ENCODE measurements around the gene AKAP9.
A peak's percentile ranks its signal among the peaks of the same experiment; 100 is the strongest.
"Not testable (repeated sequence)": the region's sequence is repeated elsewhere in the genome, so short reads cannot be mapped to it uniquely, and the experiment has no call there.

AKAP9 gene

DNA sequence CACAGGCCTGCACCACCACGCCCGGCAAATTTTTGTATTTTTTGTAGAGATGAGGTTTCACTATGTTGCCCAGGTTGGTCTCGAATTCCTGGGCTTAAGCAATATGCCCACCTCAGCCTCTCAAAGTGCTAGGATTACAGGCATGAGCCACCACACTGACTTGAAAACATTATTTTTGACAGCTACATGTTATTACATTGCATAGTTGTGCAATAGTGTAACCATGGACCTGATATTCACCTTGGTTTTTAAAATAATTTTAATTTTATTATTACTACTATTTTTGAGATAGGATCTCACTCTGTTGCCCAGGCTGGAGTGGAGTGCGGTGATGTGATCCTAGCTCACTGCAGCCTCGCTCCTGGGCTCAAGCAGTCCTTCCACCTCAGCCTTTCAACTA, 18.4 kb downstream of the AKAP9 start:
- DNase-seq, result no peak
- TF ChIP-seq POLR2A (IDR thresholded peaks at IDR 0.05; ENCODE audit: low read length) (no peak), GATA1 (IDR thresholded peaks at IDR 0.05; ENCODE audit: low read depth, low read length) (no peak)

DNA sequence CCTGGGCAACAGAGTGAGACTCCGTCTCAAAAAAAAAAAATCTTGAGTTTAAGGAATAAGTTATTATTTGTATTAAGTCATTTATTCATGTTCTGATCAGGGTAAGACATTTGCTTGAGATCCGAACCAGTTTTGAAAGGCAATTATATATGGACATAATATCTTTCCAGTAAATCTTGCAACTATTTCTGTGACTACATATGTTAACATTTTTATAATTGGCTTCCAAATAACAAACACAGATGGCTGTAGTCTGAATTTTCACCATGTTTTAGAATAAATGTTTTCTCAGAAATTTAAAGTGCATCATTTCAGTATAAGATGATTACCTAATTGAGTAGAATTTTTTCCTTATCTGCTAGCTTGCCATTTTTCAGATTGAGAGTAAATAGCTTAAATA, 21.2 kb downstream of the AKAP9 start:
- no peak for DNase-seq
- TF ChIP-seq POLR2A (IDR thresholded peaks at IDR 0.05; ENCODE audit: low read length) (no peak), GATA1 (IDR thresholded peaks at IDR 0.05; ENCODE audit: low read depth, low read length) (no peak)

DNA sequence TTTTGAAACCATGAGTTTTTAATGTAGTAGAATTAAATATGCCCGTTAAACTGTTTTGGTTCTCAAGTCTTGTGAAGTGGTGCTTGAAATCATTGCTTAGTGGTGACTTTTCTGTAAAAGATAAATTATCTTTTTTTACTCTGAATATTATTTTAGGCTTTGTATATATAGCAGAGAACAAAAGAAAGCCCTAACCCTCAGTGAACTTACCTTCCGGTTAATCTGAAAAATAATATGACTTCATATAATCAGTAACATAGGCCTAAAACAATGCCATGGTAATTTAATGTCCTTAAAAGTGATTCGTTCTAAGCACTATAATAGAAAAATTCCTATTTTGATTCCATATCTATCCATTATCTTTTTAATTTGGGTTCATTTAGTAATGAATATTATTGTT, 21.8 kb downstream of the AKAP9 start:
- TF ChIP-seq POLR2A (IDR thresholded peaks at IDR 0.05; ENCODE audit: low read length) (no peak), GATA1 (IDR thresholded peaks at IDR 0.05; ENCODE audit: low read depth, low read length) (no peak)
- DNase-seq, result no peak

DNA sequence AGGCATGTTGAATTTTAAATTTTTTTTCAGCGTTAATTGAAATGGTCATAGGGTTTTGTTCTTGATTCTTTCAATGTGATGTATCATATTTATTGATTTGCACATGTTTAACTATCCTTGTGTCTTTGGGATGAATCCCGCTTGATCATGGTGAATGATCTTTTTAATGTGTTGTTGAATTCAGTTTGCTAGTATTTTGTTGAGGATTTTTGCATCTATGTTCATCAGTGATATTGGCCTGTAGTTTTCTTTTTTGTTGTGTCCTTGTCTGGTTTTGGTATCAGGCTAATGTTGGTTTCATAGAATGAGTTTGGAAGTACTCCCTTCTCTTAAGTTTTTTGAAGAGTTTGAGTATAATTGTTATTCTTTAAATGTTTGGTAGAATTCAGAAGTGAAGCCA, 26.9 kb downstream of the AKAP9 start:
- not testable (repeated sequence) for DNase-seq

DNA sequence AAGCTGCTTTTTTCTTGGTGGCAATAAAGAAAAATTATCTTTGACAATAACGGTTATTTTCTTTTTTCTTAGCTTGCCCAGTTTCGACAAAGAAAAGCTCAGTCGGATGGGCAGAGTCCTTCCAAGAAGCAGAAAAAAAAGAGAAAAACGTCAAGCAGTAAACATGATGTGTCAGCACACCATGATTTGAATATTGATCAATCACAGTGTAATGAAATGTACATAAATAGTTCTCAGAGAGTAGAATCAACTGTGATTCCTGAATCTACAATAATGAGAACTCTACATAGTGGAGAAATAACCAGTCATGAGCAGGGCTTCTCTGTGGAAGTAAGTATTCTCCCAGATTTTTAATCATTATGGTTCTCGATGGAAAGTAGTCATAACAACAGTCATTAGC, 33.0 kb downstream of the AKAP9 start:
- no peak for DNase-seq
- no peak for TF ChIP-seq POLR2A (IDR thresholded peaks at IDR 0.05; ENCODE audit: low read length)

DNA sequence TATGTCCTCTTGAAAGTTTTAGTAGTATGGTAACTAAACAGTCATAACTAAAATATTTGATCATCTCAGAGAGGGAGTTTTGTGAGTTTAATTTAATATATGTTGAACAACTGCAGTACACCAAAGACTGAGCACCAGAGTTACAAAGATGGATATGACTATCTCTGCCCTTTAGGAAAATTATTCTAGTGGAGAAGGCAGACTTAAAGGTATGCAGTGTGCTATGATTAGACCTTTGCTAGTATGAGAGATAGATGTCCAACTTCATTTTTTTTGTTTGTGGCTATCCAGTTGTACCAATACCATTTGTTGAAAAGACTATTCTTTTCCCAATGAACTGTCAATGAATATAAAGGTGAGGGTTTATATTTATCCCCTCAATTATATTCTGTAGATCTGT, 33.4 kb downstream of the AKAP9 start:
- no peak for DNase-seq
- TF ChIP-seq GATA1 (IDR thresholded peaks at IDR 0.05; ENCODE audit: low read depth, low read length), result no peak
- TF ChIP-seq POLR2A (IDR thresholded peaks at IDR 0.05; ENCODE audit: low read length), result no peak

DNA sequence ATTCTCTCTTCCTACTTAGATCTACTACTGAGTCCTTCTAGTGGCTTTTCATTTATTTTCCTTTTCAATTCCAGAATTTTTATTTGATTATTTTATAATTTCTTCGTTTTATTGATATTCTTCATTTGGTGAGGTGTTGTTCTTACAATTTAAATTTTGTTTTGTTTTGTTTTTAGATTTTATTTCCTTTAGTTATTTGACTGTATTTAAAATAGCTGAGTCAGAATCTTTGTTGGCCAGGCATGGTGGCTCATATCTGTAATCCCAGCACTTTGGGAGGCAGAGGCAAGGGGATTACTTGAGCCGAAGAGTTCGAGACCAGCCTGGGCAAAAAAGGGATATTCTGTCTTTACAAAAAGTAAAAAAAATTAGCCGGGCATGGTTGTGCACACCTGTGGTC, 36.1 kb downstream of the AKAP9 start:
- TF ChIP-seq POLR2A (IDR thresholded peaks at IDR 0.05; ENCODE audit: low read length), result no peak
- no peak for TF ChIP-seq GATA1 (IDR thresholded peaks at IDR 0.05; ENCODE audit: low read depth, low read length)
- DNase-seq, result no peak

DNA sequence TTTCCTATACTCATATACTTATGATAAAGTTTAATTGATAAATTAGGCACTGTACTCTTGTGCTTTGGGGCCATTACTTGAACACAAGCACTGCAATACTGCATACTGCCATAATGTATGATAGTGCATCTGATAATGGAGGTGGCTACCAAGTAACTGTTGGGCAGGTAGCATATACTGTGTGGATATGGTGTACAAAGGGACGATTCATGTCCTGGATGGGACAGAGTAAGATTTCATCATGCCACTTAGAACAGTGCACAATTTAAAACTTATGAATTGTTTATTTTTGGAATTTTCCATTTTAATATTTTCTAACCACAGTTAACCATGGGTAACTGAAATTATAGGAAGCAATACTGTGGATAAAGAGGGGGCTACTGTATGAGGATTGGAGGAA, 38.9 kb downstream of the AKAP9 start:
- TF ChIP-seq POLR2A (IDR thresholded peaks at IDR 0.05; ENCODE audit: low read length), result no peak
- no peak for TF ChIP-seq GATA1 (IDR thresholded peaks at IDR 0.05; ENCODE audit: low read depth, low read length)
- DNase-seq, result no peak

DNA sequence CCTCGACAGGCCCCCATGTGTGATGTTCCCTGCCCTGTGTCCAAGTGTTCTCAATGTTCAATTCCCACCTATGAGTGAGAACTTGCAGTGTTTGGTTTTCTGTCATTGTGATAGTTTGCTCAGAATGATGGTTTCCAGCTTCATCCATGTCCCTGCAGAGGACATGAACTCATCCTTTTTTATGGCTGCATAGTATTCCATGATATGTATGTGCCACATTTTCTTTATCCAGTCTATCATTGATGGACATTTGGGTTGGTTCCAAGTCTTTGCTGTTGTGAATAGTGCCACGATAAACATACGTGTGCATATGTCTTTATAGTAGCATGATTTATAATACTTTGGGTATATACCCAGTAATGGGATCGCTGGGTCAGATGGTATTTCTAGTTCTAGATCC, 41.7 kb downstream of the AKAP9 start:
- not testable (repeated sequence) for DNase-seq

DNA sequence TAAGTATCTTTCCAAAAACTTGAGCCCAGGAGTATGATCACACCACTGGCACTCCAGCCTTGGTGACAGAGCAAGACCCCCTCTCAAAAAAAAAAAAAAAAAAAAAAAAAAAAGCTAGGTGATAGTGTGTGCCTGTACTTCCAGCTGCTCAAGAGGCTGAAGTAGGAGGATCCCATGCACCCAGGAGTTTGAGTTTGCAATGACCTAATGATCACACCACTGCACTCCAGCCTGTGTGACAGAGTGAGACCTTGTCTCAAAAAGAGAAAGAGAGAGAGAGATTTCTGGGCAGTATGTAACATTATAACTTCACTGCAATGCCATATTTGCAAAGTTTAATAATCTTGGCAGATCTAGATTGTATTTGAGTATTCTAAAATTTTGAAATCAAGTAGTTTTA, 47.6 kb downstream of the AKAP9 start:
- no peak for DNase-seq
- TF ChIP-seq POLR2A (IDR thresholded peaks at IDR 0.05; ENCODE audit: low read length) (no peak), GATA1 (IDR thresholded peaks at IDR 0.05; ENCODE audit: low read depth, low read length) (no peak)

DNA sequence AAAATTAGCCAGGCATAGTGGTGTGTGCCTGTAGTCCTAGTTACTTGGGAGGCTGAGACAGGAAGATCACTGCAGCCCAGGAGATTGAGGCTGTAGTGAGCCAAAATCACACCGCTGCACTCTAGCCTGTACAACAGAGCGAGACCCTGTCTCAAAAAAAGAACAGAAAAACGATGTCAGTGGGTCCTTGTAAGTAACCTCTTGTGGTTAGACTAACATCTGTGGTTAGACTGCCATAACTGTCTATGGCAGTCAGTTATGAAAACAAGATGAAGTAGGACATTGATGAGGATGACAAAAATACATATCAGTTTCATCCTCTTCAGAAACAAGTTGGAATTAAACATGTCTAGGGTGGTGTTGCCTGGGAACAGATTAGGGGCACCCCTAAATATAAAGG, 53.3 kb downstream of the AKAP9 start:
- DNase-seq, result no peak
- no peak for TF ChIP-seq GATA1 (IDR thresholded peaks at IDR 0.05; ENCODE audit: low read depth, low read length)
- no peak for TF ChIP-seq POLR2A (IDR thresholded peaks at IDR 0.05; ENCODE audit: low read length)

DNA sequence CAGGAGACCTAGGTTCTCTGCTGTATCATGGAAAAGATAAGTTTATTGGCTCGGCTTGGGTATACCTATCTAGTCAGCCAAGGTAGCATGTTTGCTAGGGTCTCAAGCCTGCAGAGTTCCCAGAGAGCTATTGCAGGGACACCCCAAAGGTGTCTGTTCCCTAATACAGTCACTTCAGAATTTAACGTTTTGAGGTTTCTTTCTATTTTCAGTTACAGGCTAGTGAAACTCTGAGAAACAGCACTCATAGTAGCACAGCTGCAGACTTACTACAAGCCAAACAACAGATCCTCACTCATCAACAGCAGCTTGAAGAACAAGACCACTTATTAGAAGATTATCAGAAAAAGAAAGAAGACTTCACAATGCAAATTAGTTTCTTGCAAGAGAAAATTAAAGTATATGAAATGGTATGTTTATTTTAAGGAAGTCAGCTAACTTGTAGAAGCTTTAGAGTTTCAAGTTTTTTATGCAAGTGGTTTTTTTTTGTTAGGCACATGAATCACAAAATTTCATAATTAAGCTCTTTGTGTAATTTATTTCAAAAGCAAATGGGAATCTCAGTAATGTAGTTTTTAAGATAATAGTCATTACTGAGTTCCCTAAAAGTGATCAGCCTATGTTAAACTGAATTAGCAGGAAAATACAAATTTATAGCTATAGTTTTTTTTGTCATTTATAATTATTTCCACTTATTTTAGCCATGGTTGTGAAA, 54.9 kb downstream of the AKAP9 start:
- TF ChIP-seq GATA1 (IDR thresholded peaks at IDR 0.05; ENCODE audit: low read depth, low read length) (no peak), POLR2A (IDR thresholded peaks at IDR 0.05; ENCODE audit: low read length) (no peak)
- no peak for DNase-seq

DNA sequence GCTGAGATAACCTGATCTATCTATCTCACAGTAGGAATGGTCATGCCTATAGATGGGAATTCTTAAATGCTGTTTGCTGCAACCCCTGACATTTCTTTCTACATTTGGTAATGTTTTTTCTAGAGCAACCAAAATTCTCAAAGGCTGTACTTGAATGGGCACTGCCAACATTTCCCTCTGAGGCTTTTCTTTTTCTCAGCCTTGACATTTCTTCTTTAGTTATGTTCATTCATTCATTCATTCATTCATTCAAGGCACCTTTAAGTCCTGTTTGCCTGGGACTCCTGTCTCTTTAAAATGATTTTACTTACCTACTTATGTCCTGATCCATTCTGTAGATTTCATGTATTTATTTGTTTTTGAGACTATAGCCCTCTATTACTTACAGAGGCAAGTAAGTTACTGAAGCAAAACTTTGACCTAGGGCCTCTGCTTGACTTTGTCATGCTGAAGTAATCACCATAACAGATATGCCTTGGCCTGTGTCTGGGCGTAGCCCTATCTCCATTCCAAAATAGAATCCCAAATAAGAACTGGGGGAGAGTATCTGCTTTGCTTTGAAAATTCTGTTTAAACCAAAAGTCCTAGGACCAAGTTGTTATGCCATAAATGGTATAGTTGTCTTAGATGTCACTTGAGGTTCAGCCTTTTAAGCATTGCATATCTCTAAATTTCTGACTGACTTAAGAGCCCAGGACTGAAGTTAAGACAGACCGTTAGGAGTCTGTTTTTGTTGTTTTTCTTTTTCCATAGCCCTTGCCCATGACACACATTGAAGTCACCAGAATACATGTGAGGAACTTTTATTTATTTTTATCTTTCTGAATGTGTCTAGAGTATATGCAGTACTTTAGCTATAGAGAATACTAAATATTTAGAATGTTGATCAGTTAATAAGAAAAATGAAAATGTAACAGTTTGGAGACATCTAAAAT, 59.2 kb downstream of the AKAP9 start:
- TF ChIP-seq POLR2A (IDR thresholded peaks at IDR 0.05; ENCODE audit: low read length), result no peak
- no peak for TF ChIP-seq GATA1 (IDR thresholded peaks at IDR 0.05; ENCODE audit: low read depth, low read length)
- DNase-seq, result peak in 1 of 2 experiments; percentile 16

DNA sequence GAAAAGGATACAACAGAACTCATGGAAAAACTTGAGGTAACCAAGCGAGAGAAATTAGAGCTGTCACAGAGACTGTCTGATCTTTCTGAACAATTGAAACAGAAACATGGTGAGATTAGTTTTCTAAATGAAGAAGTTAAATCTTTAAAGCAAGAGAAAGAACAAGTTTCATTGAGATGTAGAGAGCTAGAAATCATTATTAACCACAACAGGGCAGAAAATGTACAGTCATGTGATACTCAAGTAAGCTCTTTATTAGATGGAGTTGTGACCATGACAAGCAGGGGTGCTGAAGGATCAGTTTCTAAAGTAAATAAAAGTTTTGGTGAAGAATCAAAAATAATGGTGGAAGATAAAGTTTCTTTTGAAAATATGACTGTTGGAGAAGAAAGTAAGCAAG, 62.1 kb downstream of the AKAP9 start:
- DNase-seq, result no peak
- TF ChIP-seq GATA1 (IDR thresholded peaks at IDR 0.05; ENCODE audit: low read depth, low read length), result no peak
- TF ChIP-seq POLR2A (IDR thresholded peaks at IDR 0.05; ENCODE audit: low read length), result no peak

DNA sequence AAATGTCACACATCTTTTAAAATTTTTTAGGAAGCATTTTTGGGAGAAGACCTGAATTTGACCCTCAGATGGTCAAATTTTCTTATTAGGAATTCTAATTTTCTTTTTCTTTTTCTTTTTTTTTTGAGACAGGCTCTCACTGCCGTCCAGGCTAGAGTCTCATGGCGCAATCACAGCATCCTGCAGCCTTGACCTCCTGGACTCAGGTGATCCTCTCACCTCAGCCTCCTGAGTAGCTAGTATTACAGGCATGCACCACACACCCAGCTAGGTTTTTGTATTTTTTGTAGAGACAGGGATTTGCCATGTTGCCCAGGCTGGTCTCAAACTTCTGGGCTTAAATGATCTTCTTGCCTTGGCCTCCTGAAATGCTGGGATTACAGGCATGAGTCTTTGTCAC, 65.4 kb downstream of the AKAP9 start:
- DNase-seq, result no peak
- no peak for TF ChIP-seq POLR2A (IDR thresholded peaks at IDR 0.05; ENCODE audit: low read length)
- TF ChIP-seq GATA1 (IDR thresholded peaks at IDR 0.05; ENCODE audit: low read depth, low read length), result no peak

All from erythroblast (primary cell).